T-helper 1 cell treated with Interleukin-12 subunit alpha and Interleukin-12 subunit beta and Interleukin-4 antibody, amounts not matched to agents 30 μg/mL and 1 μg/mL, for 36 hours (primary cell): ENCODE results near the gene CD300LG.

Source experiments
- H3K27ac Mint-ChIP-seq: one replicate; pipeline ENCODE4 v1.8.0; 2021; ENCODE audit warnings: mild to moderate bottlenecking, mixed read lengths
- H3K27me3 Mint-ChIP-seq: one replicate; pipeline ENCODE4 v1.8.0; 2021; ENCODE audit warnings: low read depth, mixed read lengths
- H3K36me3 Mint-ChIP-seq: one replicate; pipeline ENCODE4 v1.8.0; 2021; ENCODE audit warnings: low read depth, mixed read lengths
- H3K4me1 Mint-ChIP-seq: one replicate; pipeline ENCODE4 v1.8.0; 2021; ENCODE audit warnings: low read depth, mixed read lengths
- H3K4me3 Mint-ChIP-seq: one replicate; pipeline ENCODE4 v1.8.0; 2021; ENCODE audit warnings: mild to moderate bottlenecking, moderate library complexity, mixed read lengths
- H3K9me3 Mint-ChIP-seq: one replicate; pipeline ENCODE4 v1.8.0; 2021; ENCODE audit warnings: mixed read lengths

CD300LG gene

DNA sequence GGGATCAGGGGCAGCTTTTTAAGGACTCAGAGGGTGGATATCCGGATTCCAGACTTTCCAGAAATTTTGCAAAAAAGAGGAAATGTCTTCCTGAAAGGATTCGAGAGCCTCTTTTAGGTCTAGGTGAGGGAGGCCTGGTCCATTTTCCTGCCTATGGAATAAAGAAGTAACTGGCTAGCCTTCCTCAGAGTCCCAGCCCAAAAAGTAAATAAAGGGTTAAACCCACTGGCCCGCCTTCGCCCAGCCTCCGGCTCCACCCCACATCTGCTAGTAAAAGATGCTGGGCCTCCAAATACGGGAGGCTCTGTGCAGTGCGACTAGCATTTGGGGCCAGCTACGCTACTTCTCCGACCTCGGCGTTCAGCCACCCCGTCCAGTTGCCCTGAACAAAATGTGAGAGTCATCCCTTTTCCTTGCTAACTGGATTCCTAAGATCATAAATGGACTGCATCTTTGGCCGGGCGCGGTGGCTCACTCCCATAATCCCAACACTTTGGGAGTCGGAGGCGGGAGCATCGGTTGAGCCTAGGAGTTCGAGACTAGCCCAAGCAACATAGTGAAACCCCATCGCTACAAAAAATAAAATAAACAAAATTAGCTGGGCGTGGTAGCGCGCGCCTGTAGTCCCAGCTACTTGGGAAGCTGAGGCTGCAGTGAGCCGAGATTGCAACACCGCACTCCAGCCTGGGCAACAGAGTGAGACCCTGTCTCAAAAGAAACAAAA is 61.2 kb downstream of the CD300LG start:
- Mint-ChIP-seq H3K4me1 (peaks cover 4% of the 10 kb centered on the region), H3K27me3 (peaks cover 50% of the 10 kb centered on the region), H3K4me3 (no peak overlapping the region), H3K27ac (no peak overlapping the region), H3K9me3 (no peaks in the 10 kb centered on the region), H3K36me3 (no peaks in the 10 kb centered on the region)

DNA sequence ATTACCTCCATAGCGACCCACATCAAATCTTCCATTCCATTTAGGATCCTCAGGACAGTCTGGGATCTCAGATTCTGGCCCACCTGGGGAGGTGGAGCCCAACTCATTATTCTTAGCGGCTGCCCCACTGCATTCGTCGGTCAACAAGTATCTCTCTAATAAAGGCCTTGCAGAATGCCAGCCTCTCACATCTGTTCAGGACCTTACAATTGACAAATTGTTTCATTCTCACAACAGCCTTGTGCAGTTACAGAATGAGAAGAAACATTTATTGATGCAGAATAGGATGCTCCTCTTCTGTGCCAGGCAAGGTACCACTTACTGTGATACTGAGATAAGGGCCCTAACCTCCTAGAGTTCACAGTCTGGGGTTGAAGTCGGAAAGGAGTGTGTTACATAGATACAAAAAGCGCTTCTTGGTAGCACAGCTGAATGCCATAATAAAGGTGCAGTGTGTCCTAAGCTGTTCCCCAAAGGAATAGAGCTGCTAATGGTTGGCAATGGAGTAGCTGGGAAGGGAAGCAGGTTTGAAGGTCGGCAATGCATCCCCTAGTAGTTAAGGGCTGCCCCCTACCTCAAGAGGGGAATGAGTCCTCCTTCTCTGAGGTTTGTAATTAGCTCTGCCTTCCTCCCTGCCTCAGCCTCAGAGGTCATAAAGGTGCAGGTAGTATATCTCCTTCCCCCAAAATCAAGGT is 62.7 kb downstream of the CD300LG start:
- Mint-ChIP-seq H3K36me3 (no peaks in the 10 kb centered on the region), H3K4me1 (peaks cover 4% of the 10 kb centered on the region), H3K27me3 (peaks cover 44% of the 10 kb centered on the region), H3K27ac (no peak overlapping the region), H3K4me3 (no peak overlapping the region), H3K9me3 (no peaks in the 10 kb centered on the region)

DNA sequence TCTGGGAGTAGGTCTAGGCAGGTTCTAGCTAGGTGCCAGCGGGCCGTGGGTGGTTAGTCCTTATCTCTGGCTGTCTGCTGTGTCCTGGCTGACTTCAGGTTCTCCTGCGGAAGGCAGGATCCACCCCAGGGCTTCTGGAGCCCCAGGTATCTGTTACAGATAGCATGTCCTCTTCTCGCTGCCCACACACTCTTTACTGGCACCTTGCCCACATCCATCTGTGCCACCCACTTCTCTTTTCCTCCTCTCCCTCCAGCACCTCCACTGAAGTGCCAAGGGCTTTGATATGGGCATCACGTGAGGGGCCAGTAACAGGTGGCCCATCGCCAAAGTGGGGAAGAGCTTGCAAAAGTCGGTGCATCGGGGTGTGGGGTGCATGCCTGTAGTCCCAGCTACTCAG is 64.9 kb downstream of the CD300LG start:
- H3K27ac Mint-ChIP-seq: no peak overlapping the region
- H3K4me3 Mint-ChIP-seq: no peak overlapping the region
- peaks cover 8% of the 10 kb centered on the region for H3K4me1 Mint-ChIP-seq
- H3K27me3 Mint-ChIP-seq: peaks cover 26% of the 10 kb centered on the region
- H3K9me3 Mint-ChIP-seq: no peaks in the 10 kb centered on the region
- no peaks in the 10 kb centered on the region for H3K36me3 Mint-ChIP-seq

DNA sequence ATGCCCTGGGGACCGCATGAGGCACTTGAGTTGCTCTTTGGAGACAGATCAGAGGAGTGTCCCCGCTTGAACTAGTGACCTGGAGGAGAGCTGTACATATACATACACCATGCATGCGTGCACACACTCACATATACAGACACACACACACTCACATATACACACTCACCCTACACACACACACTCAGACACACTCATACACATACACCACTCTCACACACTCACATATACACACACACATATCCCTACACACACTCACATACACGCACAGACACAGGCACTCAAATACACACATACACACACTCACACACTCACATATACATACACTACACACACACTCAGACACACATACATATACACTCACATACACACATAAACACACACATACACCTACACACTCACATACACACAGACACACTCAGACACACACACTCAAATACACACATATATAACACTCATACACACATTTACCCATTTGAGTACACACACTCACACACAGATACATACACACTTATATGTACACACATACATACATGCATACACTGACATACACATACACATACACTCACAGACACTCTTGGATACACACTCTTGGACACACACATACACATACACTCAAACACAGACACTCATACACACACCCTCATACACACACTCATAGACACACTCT is 65.8 kb downstream of the CD300LG start:
- Mint-ChIP-seq H3K4me3 (no peak overlapping the region), H3K36me3 (no peaks in the 10 kb centered on the region), H3K27ac (no peak overlapping the region), H3K4me1 (peaks cover 9% of the 10 kb centered on the region), H3K27me3 (peaks cover 20% of the 10 kb centered on the region), H3K9me3 (no peaks in the 10 kb centered on the region)
